SHP77 (cell line): Measurements from ENCODE around the gene APEX2.
"Not testable (repeated sequence)": the region's sequence is repeated elsewhere in the genome, so short reads cannot be mapped to it uniquely, and the experiment has no call there.

ENCODE experiments used
- DNase-seq, 2 experiments: peaks; one replicate each; lab custom pipeline; 2025; lab: John Stamatoyannopoulos, UW

Gene APEX2

DNA sequence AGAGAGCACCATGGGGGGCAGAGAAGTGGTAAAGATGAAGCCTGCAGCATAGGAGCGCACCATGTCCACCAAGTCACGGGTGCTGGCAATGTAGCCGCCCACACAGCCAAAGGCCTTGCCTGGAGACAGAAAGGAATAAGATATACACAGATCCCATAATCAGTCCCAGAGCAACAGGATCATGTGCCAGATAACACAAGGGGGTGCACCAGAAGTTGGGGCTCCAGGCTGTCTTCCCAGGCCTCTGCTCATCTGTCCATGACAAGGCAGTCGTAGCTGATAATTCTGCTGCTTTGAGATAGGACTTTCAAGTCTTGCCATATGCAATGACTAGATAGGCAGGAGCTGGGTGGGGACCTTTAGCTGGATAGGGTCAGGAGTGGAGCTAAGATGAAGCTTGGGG lies 14.7 kb downstream of the APEX2 start:
- DNase-seq, result no peak

GRCh38 chrX:55026143-55026542 lies 26.0 kb downstream of the APEX2 start:
- DNase-seq, result no peak

- no peak for DNase-seq
These were observed 26.7 kb downstream of the APEX2 start for GRCh38 chrX:55026840-55027239.

- DNase-seq, result no peak
These were observed 27.9 kb downstream of the APEX2 start for GRCh38 chrX:55028040-55028439.

- no peak for DNase-seq
These were observed 28.4 kb downstream of the APEX2 start for GRCh38 chrX:55028611-55029010.

- DNase-seq, result no peak
These were observed 29.1 kb downstream of the APEX2 start for GRCh38 chrX:55029291-55029690.

DNA sequence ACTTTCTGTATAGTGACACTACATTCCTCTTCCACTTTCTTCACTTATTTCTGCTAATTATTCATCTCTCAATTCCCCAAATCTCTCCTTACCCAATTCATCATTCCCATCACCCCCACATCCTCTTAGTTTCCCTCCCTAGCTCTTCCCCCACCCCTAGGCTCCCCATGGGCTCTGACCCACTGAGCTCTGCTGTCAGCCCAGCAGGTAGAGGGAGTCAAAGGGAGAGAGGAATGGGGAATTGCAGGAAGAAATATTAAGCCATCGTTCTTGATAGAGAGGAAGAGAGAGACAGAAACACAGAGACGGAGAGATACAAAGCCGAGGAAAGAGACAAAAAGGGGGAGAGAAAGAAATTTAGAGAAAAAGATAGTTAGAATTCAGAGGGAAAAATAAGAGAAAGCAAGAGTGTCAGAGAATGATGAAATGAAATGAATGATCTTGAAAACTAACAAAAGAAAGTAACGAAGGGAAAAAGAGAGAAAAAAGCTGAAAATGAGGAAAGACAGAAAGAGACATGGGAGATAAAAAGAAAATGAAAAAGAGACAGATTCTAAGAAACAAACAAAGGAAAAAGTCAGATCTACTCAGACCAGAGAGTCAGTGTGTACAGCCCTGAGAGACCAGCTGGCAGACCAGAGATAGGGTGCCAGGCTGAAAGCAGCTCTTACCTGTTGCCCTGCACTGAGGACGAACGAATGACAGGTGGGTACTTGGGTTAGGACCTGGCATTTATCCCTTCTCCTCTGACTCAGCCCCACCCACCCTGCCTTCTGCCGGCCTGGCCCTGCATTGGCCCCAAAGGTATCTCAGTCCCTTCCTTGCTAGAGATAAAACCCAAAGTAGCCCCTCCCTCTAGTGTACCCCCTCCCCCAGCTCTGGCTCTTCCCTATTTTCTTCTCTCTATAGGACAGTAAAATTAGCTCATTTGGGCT lies 30.4 kb downstream of the APEX2 start, which contains the start of gene ALAS2:
TSS of gene ALAS2 (minus strand) at position 707 of the 935 bp plus-strand sequence. CDS start 4,977 bp downstream, outside the sequence.
- DNase-seq, result no peak

DNA sequence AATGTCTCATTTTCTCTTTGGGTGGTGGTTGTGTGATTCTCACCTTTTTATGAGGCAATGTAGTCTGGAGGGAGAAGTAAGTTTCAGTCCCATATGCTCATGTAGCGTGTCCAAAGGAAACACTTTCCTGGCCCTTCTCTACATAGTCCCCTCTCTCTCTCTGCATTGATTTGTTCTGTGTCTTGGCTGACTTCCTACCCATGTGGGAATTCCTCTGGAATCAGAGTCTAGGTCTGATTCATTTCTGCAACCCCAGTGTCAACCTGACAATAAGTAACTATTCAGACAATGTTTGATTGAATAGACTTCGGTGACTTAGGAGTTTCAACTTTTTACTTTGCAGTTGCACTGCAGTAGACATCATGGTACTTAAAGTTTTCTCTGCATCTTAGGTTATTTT lies 33.3 kb downstream of the APEX2 start:
- DNase-seq, result no peak

DNA sequence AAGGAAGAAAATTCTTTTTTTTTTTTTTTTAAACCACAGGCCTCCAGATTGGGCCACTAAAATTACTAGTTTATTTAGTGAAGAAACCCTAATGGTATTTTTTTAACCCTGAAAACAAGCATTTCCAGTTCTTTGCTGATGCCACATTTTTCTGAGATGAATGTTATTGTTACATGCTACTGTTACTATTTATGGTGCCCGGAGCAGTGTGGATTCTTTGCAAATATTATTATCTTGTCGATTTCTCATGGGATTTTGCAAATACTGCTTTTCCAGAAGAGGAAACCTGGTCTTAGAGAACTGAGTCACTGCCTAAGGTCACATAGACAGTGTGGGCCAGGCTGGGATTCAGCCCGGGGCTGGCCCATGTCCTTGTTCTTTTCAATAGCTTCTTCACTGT lies 39.3 kb downstream of the APEX2 start:
- no peak for DNase-seq

GRCh38 chrX:55041514-55041913 lies 41.4 kb downstream of the APEX2 start:
- DNase-seq, result no peak

DNA sequence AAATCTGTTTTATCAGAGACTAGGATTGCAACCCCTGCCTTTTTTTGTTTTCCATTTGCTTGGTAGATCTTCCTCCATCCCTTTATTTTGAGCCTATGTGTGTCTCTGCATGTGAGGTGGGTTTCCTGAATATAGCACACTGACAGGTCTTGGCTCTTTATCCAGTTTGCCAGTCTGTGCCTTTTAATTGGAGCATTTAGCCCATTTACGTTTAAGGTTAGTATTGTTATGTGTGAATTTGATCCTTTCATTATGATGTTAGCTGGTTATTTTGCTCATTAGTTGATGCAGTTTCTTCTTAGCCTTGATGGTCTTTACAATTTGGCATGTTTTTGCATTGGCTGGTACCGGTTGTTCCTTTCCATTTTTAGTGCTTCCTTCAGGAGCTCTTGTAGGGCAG lies 50.4 kb downstream of the APEX2 start:
- DNase-seq, result not testable (repeated sequence)

- peak in 1 of 2 experiments; percentile 20 for DNase-seq
These were observed 56.9 kb downstream of the APEX2 start for GRCh38 chrX:55056820-55057674.

DNA sequence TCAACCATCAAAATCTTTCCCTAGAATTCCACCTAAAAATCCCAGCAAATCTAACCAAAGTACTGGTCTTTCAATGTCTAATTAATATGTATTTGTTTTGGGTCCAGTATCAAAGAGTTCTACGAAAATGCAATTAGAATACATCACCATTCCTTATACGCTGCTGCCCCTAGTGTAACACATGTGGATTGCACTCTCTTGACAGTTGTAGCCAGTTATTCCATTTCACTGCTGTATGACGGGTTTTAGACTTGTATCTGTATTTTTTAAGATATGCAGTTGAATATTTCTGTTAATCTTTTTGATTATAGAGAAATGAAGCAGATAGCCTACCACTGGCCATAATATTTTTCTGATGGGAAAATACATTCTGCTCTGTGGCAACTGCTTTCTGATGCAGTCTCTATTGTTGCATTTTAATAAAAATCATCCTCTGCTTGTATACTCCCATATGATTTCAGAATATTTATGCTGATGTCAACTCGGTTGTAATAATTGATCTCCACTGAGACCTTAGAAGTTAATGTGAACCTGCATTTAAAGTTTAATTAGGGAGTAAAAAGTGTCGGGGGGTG lies 57.6 kb downstream of the APEX2 start:
- DNase-seq, result peak; percentile 55 to 65
